Renal cortex interstitium (tissue), 11 donors: ENCODE data around the gene SH3TC1. TPM values are rescaled to one million over a fixed set of nuclear protein-coding genes. Genes with fewer than 3 reads are reported as not detected.

Source experiments
- DNase-seq, 11 donors: peaks; one replicate each; pipeline ENCODE4 v3.0.0-alpha.2; 2013; ENCODE audit warnings: low read depth in 9 of 11, low spot score in 4 of 11; ENCODE audit errors: extremely low read depth in 1 of 11
- polyA plus RNA-seq, 3 donors: library from polyadenylated mRNA; unstranded; fragments of 120-200 nt; gene quantifications; one replicate each; pipeline ENCODE4 v1.2.1, GENCODE V29; 2013; ENCODE audit not compliant: insufficient read length in 3 of 3

The SH3TC1 gene
- polyA plus RNA-seq, 3 donors, result 18.0 to 43.1 (median 24.4) TPM

DNA sequence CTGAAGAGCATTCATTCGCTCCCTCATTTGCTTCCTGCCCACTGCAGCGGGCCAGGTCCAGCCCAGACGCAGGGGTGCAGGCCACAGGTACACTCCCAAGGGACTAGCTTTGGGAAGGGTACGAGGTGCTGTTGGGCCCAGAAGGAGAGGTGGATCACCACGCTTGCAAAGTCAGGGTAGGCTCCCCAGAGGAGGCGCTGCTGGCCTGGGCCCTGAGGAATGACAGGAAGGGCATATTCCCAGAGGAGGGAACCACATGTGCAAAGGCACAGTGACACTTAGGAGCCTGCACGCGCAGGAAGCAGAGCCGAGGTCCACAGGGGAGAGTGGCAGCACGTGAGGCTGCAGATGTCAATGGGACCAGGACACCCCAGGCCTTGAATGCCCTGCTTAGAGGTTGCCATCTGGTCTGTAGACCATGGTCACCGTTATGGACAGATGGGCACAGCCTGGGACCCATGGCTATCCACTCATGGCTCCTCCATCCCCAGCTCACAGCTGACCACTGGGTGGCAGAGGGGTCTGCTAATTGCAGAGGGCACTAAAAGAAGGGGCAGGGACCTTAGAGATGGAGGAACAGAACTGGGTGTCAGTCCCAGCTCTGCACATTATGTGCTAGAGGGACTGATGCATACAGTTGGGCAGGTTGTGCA is 78.4 kb downstream of the SH3TC1 start:
- DNase-seq, result no peak

DNA sequence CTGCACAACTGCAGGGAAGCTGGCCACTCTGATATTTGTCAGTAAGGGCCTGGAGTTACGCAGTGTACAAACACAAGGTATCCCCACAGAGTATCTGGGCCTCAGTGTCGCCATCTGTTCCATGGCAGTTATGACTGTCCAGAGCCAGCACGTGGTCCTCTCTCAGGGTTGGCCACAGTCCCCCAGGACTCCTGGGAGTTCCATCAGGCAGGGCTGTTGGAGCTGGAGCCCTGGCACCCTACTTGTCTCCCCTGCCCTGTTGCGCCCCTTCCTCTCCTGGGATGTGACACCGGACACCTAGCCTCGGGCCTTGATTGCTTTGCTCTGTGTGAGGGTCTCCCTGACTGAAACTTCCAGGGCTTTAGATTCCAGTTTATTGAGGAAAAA is 78.9 kb downstream of the SH3TC1 start:
- no peak for DNase-seq

DNA sequence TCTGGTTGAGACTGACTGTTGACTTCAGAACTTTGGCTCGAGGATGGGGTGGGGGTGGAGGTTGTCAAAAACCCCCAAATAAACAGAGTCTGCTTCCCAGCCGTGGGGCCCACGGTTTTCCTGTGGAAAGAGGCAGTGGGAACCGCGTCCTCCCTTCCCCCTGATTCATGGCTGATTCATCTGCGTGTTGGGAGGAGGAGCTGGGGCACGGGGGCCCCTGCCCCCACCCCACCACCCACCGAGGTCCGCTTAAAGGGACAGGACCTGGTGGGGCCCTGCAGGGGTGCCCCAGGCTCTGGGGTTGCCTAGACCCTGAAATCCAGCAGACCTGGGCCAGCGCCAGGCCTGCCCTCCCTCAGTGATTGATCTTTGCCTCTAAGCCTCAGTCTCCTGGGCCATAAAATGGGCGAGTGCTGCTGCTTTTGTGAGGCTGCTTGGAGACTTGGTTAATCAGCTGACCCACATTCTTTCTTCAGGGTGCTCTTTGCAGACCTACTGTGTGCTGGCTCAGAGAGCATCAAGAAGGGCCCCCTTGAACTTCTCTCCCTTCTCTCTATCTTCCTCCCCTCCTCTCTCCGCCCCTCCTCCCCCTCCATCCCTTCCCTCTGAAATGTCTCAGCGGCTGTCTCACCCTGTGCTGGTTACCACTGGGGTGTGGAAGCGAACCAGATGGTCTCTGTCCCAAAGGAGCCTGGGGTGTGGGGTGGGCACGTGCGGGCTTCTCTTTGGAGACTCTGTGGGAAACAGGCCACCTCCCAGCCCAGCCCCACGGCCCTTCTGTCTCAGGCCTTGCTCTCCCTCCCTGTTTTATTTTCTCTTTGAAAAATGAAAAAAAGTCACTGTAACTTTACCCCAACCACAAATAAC is 79.6 kb downstream of the SH3TC1 start:
- DNase-seq, result peak in 1 of 11 donors; percentile 53

DNA sequence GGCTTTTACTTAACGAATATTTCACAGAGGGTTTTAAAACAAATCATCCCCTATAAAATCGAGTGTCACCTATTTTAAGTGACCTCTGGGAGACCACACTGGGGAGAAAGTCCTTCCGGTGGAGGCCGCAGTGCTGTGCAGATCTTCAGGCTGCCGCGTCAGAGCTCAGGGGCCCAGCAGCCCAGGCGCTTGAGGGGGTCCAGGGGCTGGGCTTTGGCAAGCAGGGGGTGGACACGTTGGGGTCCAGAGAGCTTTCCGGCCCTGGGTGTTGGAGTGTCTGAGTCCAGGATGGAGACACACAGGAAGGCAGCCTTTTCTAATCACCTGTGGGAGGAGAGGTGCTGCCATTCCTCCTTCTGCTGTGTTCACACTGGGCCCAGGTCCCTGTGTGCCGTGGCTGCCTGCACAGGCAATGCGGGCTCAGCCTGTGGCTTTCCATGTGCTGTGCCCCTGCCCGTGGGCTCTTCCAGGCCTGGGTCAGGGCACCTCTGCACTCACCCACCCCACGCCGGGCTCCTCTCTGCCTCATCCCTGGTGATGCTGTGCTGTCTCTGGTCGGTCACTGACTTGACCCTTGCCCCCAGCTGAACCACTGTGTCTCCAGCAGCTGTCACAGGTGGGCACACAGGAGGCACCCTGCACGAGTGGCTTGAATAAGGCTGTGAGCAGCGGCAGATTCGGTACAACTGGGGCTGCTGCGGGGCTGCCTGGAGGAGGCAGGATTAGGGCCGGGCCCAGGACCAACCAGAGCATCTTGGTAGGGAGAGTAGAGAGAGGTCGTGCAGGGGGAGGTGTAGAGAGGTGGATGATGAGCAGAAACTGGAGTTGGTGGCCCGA is 80.4 kb downstream of the SH3TC1 start:
- peak in 1 of 11 donors; percentile 24 for DNase-seq

DNA sequence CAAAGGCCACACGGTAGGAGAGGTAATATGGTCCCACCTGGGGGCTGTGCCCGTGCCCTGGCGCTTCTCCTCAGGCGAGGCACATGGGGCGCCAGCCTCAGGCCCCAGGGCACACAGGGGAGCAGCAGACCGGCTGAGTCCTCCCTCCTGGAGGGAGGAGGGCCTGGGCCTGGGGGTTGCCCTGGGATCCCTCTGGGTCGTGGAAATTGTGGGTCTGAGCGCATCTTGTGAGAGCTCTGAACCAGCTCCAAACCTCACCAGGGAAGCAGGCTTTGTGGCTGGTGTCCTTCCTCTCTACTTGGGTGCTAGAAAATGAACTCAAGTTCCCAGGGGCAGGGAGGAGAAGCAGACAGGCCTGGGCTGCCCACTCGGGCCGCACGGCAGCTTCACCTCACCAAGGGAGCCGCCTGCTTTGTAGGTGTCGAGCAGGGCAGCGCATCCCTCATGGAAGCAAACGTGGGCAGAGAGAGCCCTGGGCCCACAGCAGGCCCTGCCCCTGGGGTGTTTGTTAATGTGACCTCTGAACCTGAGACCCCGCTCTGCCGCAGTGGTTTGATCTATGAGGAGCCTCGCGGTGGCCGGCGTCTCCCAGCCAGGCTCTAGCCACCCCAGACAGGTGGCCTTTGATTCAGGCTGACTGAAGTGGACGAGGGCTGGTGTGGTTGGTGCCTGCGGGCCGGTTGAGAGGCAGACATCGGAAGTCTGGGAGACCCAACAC is 81.2 kb downstream of the SH3TC1 start:
- no peak for DNase-seq

DNA sequence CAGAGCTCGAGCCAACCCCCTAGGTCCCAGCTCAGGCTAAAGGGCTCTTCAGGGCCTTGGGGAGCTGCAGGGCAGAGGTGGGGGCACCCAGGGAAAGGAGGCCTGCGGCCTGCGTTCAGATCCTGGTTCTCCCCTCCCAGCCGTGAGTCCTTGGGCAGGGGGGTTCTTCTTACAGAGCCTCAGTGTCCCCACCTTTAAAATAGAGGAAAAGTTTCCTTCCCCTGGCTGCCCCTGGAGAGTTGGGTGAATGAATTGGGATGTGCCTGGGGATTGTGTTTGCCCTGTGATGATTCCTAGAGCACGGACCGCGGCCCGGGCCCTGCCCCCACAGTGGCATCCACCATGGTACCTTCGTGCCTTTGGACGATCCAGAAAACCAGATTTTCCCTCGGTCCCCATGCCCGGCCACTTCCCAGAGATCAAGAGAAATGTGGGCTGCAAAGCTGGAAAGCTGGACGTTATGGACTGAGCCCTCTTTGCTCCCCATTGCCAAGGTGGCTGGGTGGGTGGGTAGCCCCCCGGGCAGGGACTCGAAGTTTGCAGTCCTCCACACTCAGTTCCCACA is 81.9 kb downstream of the SH3TC1 start:
- no peak for DNase-seq

DNA sequence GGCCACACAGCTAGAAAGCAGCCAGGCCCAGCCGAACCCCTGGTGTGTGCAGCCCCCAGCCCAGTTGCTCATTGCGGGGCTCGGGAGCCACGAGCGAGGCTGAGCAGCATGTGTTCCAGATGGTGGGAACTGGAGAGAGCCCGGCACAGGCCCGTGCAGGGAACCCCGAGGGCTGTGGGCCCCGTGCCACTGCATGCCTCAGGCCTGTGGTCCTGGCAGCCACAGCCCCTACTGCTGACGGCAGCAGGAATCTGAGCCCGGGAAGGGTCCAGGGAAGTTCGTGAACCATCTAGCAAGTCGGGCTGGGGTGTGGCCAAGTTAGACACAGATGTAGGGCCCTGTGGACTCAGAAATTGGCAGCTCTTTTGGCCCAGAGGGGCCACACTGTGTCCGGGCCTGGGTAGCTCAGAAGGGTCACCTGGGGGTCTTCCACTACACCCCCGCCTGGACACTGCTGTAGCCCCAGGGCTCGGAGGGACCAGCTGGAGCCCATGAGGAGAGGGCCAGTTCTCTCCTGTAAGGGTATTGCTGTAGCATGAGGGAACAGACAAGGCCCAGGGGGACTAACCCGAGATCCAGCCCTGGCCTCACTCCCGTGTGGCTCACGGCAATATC is 82.5 kb downstream of the SH3TC1 start:
- no peak for DNase-seq

DNA sequence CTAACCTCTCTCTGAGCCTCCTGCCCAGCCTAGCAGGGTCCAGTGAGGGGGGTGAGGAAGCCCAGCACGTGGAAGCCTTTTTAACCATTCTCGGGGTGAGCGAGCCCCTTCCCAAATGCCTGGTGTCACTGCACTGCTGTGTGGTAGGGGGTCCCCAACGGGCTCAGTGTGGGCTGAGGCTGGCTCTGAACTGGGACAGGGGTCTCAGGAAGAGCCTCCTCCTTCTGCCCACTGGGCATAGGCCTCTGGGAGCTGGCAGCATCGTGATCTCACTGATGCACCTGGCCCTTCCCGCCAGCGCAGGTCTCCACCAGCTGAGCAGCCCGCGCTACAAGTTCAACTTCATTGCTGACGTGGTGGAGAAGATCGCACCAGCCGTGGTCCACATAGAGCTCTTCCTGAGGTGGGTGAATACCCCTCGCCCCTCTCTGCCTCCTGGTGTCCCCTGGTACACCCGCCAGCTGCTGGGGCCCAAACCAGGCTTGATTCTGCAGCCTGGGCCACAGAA is 83.1 kb downstream of the SH3TC1 start:
- no peak for DNase-seq

DNA sequence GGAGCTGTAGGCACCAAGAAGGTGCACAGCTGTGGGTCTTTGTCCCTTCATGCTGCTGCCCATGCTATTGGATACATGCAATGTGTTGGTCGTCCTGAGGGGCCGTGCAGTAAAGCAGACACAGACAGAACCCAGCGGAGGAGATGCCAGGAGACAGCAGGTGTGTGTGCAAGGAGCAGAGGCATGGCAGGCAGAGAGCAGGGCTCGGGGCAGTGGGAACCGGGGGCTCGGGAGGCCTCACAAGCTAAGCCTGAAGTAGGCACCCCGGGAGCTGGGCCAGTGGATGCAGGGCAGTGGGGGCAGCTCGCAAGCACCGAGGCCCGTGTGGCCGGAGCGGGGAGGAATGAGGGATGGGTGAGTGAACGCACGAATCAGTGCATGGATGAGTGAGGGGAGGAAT is 83.7 kb downstream of the SH3TC1 start:
- no peak for DNase-seq

DNA sequence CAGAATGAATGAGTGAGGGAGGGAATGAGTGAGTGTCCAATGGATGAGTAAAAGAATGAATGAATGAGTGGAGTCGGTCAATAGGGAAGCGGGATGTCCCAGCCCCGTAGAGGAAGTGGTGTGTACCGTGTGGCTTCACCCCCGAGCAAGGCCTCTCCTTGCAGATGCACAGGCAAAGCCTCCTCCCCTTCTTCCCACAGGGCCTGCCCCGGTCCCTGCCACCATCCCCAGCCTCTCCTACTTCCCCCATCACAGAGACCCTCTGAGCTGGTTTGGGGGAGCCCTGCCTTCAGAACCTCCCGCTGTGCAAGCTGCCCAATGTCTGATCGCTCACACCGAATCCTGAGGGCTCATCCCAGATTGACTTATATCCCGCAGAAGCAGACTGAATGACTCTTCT is 84.1 kb downstream of the SH3TC1 start:
- no peak for DNase-seq

DNA sequence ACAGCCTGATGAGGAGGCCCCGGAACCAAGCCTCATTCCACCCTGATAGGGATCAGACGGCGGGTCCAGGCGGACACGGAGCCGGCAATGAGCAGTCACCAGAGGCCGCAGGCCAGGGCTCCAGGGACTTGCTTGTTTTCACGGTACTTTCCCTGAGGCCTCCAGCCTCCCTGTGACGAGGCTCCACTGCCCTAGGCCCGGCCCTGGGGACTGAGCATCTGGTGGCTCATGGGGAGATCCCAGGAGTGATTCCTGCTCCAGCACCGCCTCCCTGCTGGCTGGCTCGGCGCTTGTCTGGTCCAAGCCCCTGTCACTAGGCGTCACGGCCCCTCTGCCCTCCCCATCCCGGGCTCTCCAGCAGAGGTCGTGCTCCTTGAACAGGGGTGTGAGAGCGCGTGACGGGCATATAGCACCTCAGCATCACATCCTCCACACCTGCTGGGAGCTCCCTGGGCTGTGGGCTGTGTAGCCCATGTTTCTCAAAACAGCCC is 84.6 kb downstream of the SH3TC1 start:
- no peak for DNase-seq

DNA sequence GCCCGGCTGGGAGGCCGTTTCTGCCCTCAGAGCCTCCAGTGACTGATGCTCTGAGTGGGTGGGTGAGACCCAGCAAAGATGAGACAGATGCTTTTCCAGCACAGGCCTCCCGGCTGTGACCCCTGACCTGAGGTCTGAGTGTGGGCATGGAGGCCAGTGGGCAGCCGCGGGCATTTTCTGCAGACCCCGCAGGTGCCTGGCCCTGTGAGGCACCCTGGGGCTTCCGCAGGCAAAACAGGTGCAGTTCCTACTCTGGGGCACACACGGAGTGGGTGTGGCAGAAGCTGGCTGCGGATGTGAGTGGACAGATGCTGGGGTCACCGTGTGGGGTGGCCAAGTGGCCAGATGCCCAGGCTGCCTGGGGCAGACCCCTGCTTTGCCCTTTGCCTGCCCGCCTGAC is 85.3 kb downstream of the SH3TC1 start:
- DNase-seq, result no peak

DNA sequence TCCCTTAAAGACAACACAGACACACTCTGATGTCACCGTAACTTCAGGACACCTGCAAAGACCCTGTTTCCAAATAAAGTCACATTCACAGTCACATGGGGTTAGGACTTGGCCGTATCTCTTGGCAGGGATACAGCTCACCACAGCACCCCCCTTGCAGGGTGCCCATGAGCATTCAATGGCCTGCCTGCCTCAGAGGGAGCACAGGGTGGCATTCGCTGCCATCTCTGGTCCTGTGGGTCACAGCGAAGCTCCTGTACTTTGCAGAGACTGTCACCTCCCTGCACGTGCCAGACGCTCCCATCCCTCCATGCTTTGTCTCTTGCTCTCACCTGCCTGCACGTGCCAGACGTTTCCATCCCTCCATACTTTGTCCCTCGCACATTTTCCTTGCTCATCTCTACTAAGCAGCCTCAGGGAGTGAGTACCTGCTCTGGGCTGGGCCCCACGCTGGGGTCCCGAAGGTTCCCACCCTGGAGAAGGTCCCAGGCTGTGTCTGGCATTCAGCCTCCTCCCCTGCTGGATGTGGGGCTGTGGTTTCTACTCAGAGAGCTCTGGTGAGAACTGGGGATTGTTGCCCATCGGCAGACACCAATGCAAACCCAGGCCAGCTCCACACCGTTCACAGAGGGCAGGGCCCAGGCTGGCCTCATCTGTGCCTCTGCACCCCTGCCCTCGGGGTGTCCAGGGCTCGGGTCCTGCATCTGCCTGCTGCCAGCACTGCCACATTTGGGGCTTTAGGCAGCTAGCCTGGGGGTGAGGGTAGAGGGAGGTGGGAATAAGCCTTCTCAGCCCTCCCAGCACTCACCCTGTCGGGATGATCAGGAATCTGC is 86.3 kb downstream of the SH3TC1 start:
- DNase-seq, result no peak

DNA sequence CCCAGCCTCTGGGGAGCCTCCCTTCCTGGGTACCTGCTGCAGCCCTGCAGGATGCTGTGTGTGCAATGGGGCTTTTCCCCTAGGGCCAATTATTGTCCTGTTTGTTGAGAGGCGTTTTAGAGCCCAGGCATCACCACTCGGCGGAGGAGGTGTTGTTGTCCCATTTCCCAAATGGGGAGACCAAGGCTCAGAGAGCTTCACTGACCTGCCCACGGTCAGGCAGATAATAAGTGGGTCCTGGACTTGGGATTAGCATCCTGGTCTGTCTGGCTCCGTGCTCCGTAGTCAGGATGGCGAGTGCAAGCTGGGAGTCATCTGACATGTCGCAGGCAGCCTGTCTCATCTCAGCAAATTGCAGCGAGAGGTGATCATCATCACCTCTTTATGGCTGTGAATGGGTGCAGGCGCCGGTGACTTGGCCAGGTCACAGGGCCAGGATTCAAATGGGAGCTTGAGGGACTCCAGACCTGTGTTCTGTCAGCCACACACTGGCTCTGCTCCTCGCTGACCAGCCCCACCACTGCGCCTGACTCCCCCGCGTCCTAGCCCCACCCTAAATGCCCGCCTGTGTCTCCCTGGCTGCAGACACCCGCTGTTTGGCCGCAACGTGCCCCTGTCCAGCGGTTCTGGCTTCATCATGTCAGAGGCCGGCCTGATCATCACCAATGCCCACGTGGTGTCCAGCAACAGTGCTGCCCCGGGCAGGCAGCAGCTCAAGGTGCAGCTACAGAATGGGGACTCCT is 87.1 kb downstream of the SH3TC1 start:
- no peak for DNase-seq

DNA sequence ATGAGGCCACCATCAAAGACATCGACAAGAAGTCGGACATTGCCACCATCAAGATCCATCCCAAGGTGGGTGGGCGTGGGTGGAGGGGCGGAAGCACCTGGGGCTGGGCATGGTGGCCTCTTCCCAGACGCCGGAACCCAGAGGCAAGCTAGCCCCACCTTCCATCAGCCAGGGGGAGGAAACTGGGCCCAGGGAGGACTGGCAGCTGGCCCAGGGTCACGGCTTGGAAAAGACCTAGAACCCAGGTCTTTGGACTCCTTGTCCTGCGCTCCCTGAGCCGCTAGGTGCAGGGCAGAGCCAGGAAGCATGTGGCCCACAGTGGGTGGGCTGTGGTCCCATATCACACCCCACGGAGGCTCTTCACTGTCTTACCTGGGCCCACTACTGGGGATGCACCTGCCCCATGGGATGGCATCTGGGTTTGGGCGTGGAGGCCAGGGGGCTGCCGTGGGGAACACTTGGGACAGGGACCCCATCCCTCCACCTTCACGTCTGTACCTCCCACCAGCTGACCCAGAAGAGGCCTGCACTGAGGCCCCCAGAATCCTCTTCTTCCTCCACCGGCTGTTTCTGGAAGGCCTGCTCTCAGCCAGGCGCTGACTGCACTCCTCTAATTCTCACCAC is 87.7 kb downstream of the SH3TC1 start:
- no peak for DNase-seq
